ENCODE results near the gene HMGCL. TPM values are rescaled to one million over a fixed set of nuclear protein-coding genes. Genes with fewer than 3 reads are reported as not detected.

The HMGCL gene
- total RNA-seq, 1 experiment from 2014 or later, result 23.1 TPM

- H3K36me3 Mint-ChIP-seq (ENCODE audit: insufficient read depth, unreplicated experiment), result peaks cover 56% of the 10 kb centered on the region
- H3K4me3 Mint-ChIP-seq (ENCODE audit: low read depth, unreplicated experiment), result peak within 1 kb of the TSS; percentile 83
- peak; percentile 90 for DNase-seq
- no peaks in the 10 kb centered on the region for H3K9me3 Mint-ChIP-seq (ENCODE audit: low read depth, unreplicated experiment)
- no peaks in the 10 kb centered on the region for H3K4me1 Mint-ChIP-seq (ENCODE audit: low read depth, unreplicated experiment)
- no peak for TF ChIP-seq CTCF (IDR thresholded peaks at IDR 0.05; ENCODE audit: unreplicated experiment)
- no TSS peak for BruUV-seq (replicated peaks)
- CTCF ChIA-PET, result interaction anchor here (0.8 kb wide), 1 partner anchor 29 kb away, joined by 3 read pairs; no protein-coding TSS in a partner anchor
- peak within 1 kb of the TSS; percentile 93 for H3K27ac Mint-ChIP-seq (ENCODE audit: unreplicated experiment)
- H3K27me3 Mint-ChIP-seq (ENCODE audit: unreplicated experiment), result no peaks in the 10 kb centered on the region
- intact Hi-C loops (cut with micrococcal nuclease; ENCODE audit: unreplicated experiment), result loop anchor here (10.0 kb wide), 1 partner anchor 344 kb away; the partner anchor contains the start of gene IL22RA1
Measured at GRCh38 chr1:23800400-23801337, 24.6 kb downstream of the HMGCL start, which contains the start of gene GALE. TSS of gene GALE (minus strand) at chr1:23800754. CDS start at chr1:23799007, 1,747 bp downstream.

GRCh38 chr1:23799570-23800399 lies 25.4 kb downstream of the HMGCL start:
- BruUV-seq (replicated peaks), result TSS peak; percentile 92
- no peaks in the 10 kb centered on the region for H3K27me3 Mint-ChIP-seq (ENCODE audit: unreplicated experiment)
- intact Hi-C loops (cut with micrococcal nuclease; ENCODE audit: unreplicated experiment), result loop anchor here (10.0 kb wide), 1 partner anchor 345 kb away; the partner anchor contains the start of gene IL22RA1
- H3K9me3 Mint-ChIP-seq (ENCODE audit: low read depth, unreplicated experiment), result no peaks in the 10 kb centered on the region
- peak overlapping the region; percentile 93 for H3K27ac Mint-ChIP-seq (ENCODE audit: unreplicated experiment)
- peak overlapping the region; percentile 83 for H3K4me3 Mint-ChIP-seq (ENCODE audit: low read depth, unreplicated experiment)
- no peak for TF ChIP-seq CTCF (IDR thresholded peaks at IDR 0.05; ENCODE audit: unreplicated experiment)
- peak; percentile 90 for DNase-seq
- CTCF ChIA-PET, result interaction anchor here (0.5 to 1.7 kb wide), 7 partner anchors 9 to 884 kb away, joined by 3 to 5 read pairs (median 4); partner anchors contain the start of gene LYPLA2
- H3K36me3 Mint-ChIP-seq (ENCODE audit: insufficient read depth, unreplicated experiment), result peaks cover 65% of the 10 kb centered on the region
- no peaks in the 10 kb centered on the region for H3K4me1 Mint-ChIP-seq (ENCODE audit: low read depth, unreplicated experiment)

GRCh38 chr1:23799255-23799569 lies 26.0 kb downstream of the HMGCL start:
- Mint-ChIP-seq H3K9me3 (ENCODE audit: low read depth, unreplicated experiment) (no peaks in the 10 kb centered on the region), H3K4me3 (ENCODE audit: low read depth, unreplicated experiment) (peak overlapping the region; percentile 83), H3K4me1 (ENCODE audit: low read depth, unreplicated experiment) (no peaks in the 10 kb centered on the region), H3K27ac (ENCODE audit: unreplicated experiment) (peak overlapping the region; percentile 93), H3K36me3 (ENCODE audit: insufficient read depth, unreplicated experiment) (peaks cover 70% of the 10 kb centered on the region), H3K27me3 (ENCODE audit: unreplicated experiment) (no peaks in the 10 kb centered on the region)
- no peak for DNase-seq
- BruUV-seq (replicated peaks), result no TSS peak
- intact Hi-C loops (cut with micrococcal nuclease; ENCODE audit: unreplicated experiment), result no loop called here
- CTCF ChIA-PET, result interaction anchor here (0.5 to 1.7 kb wide), 7 partner anchors 8 to 884 kb away, joined by 3 to 5 read pairs (median 4); partner anchors contain the start of gene LYPLA2
- TF ChIP-seq CTCF (IDR thresholded peaks at IDR 0.05; ENCODE audit: unreplicated experiment), result no peak

- peaks cover 75% of the 10 kb centered on the region for H3K36me3 Mint-ChIP-seq (ENCODE audit: insufficient read depth, unreplicated experiment)
- H3K9me3 Mint-ChIP-seq (ENCODE audit: low read depth, unreplicated experiment), result no peaks in the 10 kb centered on the region
- no peaks in the 10 kb centered on the region for H3K27me3 Mint-ChIP-seq (ENCODE audit: unreplicated experiment)
- no peaks in the 10 kb centered on the region for H3K4me1 Mint-ChIP-seq (ENCODE audit: low read depth, unreplicated experiment)
- no TSS peak for BruUV-seq (replicated peaks)
- intact Hi-C loops (cut with micrococcal nuclease; ENCODE audit: unreplicated experiment), result no loop called here
- H3K4me3 Mint-ChIP-seq (ENCODE audit: low read depth, unreplicated experiment), result peak overlapping the region; percentile 83
- TF ChIP-seq CTCF (IDR thresholded peaks at IDR 0.05; ENCODE audit: unreplicated experiment), result no peak
- H3K27ac Mint-ChIP-seq (ENCODE audit: unreplicated experiment), result peak overlapping the region; percentile 93
- no peak for DNase-seq
- CTCF ChIA-PET, result interaction anchor here (1.7 kb wide), 1 partner anchor 118 kb away, joined by 5 read pairs; no protein-coding TSS in a partner anchor
Measured at GRCh38 chr1:23798662-23799142, 26.5 kb downstream of the HMGCL start.

All from Calu3 (cell line).